Measurements from ENCODE around the gene PRKCE. TPM values are rescaled to one million over a fixed set of nuclear protein-coding genes. Genes with fewer than 3 reads are reported as not detected.
"Not testable (repeated sequence)": the region's sequence is repeated elsewhere in the genome, so short reads cannot be mapped to it uniquely, and the experiment has no call there.

PRKCE gene
- total and polyA plus RNA-seq, 2 experiments from 2014 or later, result 9.6 to 11.9 TPM

DNA sequence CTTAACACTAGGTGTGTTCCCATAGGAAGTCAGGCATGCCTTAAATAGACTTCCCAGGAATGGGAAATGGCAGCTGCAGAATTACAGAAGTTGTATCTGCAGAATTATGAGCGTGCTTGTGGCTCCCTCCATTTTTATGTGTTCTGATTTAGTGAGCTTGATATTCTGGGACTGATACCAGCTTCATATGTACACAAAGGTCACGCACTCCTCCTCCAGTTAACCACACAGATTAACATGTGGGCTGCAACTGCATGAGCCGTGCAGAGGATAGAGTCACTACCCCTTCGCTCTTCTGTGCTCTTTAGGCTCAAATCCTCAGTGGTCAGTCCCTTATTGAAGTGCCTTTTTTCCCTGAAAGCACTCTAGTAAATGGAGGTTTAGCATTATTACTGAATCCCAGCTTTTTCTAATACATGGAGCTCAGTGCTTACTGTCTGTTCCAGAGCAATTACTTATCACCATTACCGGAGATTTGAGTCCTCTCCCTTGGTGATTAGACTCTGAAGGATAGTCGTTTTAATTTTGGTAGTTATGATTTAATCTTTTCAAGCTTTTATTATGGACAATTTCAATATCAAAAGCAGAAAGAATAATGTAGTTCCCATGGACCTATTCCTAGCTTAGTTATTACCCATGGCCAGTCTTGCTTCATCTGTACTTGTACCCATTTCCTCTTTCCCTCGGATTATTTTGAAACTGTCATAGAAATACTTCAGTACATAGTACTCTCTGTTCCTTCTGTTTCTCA, 238.3 kb downstream of the PRKCE start:
- Histone ChIP-seq H2AFZ (no peak overlapping the region), H4K20me1 (ENCODE audit: insufficient read depth, poor library complexity, severe bottlenecking) (no peaks in the 10 kb centered on the region), H3K4me2 (no peak overlapping the region), H3K36me3 (replicated peaks; ENCODE audit: insufficient read depth, low read depth) (no peaks in the 10 kb centered on the region), H3K79me2 (peaks cover 2% of the 10 kb centered on the region), H3K9me2 (replicated peaks; ENCODE audit: insufficient read depth) (no peaks in the 10 kb centered on the region), H3K27ac (no peak overlapping the region), H3K4me3 (no peak overlapping the region), H3K9me3 (ENCODE audit: low read depth) (no peaks in the 10 kb centered on the region), H3K27me3 (no peaks in the 10 kb centered on the region), H3K4me1 (ENCODE audit: insufficient read depth) (peaks cover 20% of the 10 kb centered on the region)
- TF ChIP-seq EZH2 (IDR thresholded peaks at IDR 0.05; ENCODE audit: borderline replicate concordance) (no peak), EZH2phosphoT487 (IDR thresholded peaks at IDR 0.05; ENCODE audit: low read depth, severe bottlenecking, unreplicated experiment) (no peak)
- TF ChIP-seq, protein P1, sequence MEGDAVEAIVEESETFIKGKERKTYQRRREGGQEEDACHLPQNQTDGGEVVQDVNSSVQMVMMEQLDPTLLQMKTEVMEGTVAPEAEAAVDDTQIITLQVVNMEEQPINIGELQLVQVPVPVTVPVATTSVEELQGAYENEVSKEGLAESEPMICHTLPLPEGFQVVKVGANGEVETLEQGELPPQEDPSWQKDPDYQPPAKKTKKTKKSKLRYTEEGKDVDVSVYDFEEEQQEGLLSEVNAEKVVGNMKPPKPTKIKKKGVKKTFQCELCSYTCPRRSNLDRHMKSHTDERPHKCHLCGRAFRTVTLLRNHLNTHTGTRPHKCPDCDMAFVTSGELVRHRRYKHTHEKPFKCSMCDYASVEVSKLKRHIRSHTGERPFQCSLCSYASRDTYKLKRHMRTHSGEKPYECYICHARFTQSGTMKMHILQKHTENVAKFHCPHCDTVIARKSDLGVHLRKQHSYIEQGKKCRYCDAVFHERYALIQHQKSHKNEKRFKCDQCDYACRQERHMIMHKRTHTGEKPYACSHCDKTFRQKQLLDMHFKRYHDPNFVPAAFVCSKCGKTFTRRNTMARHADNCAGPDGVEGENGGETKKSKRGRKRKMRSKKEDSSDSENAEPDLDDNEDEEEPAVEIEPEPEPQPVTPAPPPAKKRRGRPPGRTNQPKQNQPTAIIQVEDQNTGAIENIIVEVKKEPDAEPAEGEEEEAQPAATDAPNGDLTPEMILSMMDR (IDR thresholded peaks at IDR 0.05; ENCODE audit: poor library complexity), result no peak
- no peak for DNase-seq (ENCODE audit: low spot score)
- WGBS (ENCODE audit: low lambda C conversion rate, missing lambda C conversion rate), result 77% methylated on average over 7 of the region's 7 CpGs

DNA sequence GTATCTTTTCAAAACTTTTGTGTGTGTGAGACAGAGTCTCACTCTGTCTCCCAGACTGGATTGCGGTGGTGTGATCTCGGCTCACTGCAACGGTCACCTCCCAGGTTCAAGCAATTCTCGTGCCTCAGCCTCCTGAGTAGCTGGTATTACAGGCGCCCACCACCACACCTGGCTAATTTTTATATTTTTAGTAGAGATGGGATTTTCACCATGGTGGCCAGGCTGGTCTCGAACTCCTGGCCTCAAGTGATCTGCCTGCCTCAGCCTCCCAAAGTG, 238.8 kb downstream of the PRKCE start:
- not testable (repeated sequence) for H3K9me3 ChIP-seq (ENCODE audit: low read depth); H3K79me2 ChIP-seq; H3K9me2 ChIP-seq (replicated peaks; ENCODE audit: insufficient read depth); H3K4me3 ChIP-seq; H3K36me3 ChIP-seq (replicated peaks; ENCODE audit: insufficient read depth, low read depth); DNase-seq (ENCODE audit: low spot score); H3K4me2 ChIP-seq; H2AFZ ChIP-seq; H3K27ac ChIP-seq; H3K27me3 ChIP-seq; H4K20me1 ChIP-seq (ENCODE audit: insufficient read depth, poor library complexity, severe bottlenecking)
- H3K4me1 ChIP-seq (ENCODE audit: insufficient read depth), result peaks cover 20% of the 10 kb centered on the region
- 100% methylated on average over 6 of the region's 6 CpGs for WGBS (ENCODE audit: low lambda C conversion rate, missing lambda C conversion rate)

DNA sequence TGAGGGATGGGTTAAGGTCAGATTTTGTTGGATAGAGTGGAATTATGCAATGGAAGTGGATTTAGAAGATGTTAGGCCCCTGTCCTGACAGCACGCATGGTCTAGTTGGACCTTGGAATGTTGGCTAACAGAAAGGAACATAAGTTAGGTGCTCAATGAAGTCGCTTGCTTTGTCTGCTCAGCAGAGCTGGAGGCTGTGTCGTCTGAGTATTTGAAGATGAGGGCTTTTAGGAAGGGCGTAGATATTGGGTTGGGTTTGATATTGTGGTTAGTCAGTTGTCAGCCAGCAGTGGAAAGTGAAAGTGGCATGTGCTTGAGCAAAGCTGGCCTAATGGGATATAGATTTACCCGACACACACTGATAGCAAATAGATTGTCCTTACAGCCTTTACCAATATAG, 239.3 kb downstream of the PRKCE start:
- peaks cover 2% of the 10 kb centered on the region for H3K79me2 ChIP-seq
- H3K27me3 ChIP-seq, result no peaks in the 10 kb centered on the region
- H3K9me3 ChIP-seq (ENCODE audit: low read depth), result no peaks in the 10 kb centered on the region
- DNase-seq (ENCODE audit: low spot score), result no peak
- no peak overlapping the region for H3K4me3 ChIP-seq
- 87% methylated on average over 5 of the region's 5 CpGs for WGBS (ENCODE audit: low lambda C conversion rate, missing lambda C conversion rate)
- H3K36me3 ChIP-seq (replicated peaks; ENCODE audit: insufficient read depth, low read depth), result no peaks in the 10 kb centered on the region
- H3K4me2 ChIP-seq, result no peak overlapping the region
- H2AFZ ChIP-seq, result no peak overlapping the region
- no peak overlapping the region for H3K27ac ChIP-seq
- H3K4me1 ChIP-seq (ENCODE audit: insufficient read depth), result peaks cover 20% of the 10 kb centered on the region
- no peaks in the 10 kb centered on the region for H3K9me2 ChIP-seq (replicated peaks; ENCODE audit: insufficient read depth)
- no peaks in the 10 kb centered on the region for H4K20me1 ChIP-seq (ENCODE audit: insufficient read depth, poor library complexity, severe bottlenecking)
- TF ChIP-seq, protein P1 (IDR thresholded peaks at IDR 0.05; ENCODE audit: poor library complexity), result no peak
- TF ChIP-seq EZH2phosphoT487 (IDR thresholded peaks at IDR 0.05; ENCODE audit: low read depth, severe bottlenecking, unreplicated experiment) (no peak), EZH2 (IDR thresholded peaks at IDR 0.05; ENCODE audit: borderline replicate concordance) (no peak)

DNA sequence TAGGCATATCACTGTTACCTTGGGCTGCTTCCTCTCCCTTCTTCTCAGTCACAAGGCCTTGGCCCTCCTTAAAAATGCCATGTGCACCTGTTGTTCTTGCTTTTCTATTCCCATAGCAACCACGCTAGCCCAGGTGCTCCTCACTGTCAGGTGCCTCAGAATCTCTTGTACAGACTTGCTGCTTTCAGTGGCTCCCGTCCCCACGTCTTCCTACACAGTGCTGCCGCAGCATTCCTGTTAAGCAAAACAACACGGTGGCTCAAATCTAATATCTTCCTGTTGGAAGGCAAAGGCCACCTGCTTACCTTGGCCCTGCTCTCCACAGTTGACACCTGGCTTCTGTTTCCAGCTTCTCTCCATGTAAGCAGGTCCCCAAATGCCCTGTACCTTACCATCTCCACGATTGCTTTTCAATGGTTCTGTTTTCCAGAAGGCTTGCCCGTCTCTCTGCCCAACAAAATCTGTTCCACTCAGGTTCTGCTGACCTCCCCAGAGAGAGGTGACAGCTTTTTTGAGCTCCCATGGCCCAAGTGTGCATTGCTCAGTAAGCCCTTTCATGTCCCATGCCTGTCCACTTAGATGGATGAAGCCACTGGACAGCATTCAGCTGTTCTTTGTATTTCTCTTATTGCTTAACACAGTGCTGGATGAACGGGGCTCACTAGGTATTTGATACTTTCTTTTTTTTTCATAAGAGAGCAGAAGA, 240.4 kb downstream of the PRKCE start:
- peaks cover 2% of the 10 kb centered on the region for H3K79me2 ChIP-seq
- WGBS (ENCODE audit: low lambda C conversion rate, missing lambda C conversion rate), result 80% methylated on average over 8 of the region's 8 CpGs
- no peak overlapping the region for H3K4me2 ChIP-seq
- H3K27me3 ChIP-seq, result no peaks in the 10 kb centered on the region
- H3K9me2 ChIP-seq (replicated peaks; ENCODE audit: insufficient read depth), result no peaks in the 10 kb centered on the region
- H3K4me3 ChIP-seq, result no peak overlapping the region
- TF ChIP-seq EZH2phosphoT487 (IDR thresholded peaks at IDR 0.05; ENCODE audit: low read depth, severe bottlenecking, unreplicated experiment) (no peak), EZH2 (IDR thresholded peaks at IDR 0.05; ENCODE audit: borderline replicate concordance) (no peak)
- TF ChIP-seq, protein P1 (IDR thresholded peaks at IDR 0.05; ENCODE audit: poor library complexity), result no peak
- H4K20me1 ChIP-seq (ENCODE audit: insufficient read depth, poor library complexity, severe bottlenecking), result no peaks in the 10 kb centered on the region
- H2AFZ ChIP-seq, result no peak overlapping the region
- H3K9me3 ChIP-seq (ENCODE audit: low read depth), result no peaks in the 10 kb centered on the region
- no peaks in the 10 kb centered on the region for H3K36me3 ChIP-seq (replicated peaks; ENCODE audit: insufficient read depth, low read depth)
- DNase-seq (ENCODE audit: low spot score), result no peak
- H3K27ac ChIP-seq, result no peak overlapping the region
- H3K4me1 ChIP-seq (ENCODE audit: insufficient read depth), result peaks cover 10% of the 10 kb centered on the region
